ENCODE measurements around the gene LRRC52. TPM values are rescaled to one million over a fixed set of nuclear protein-coding genes. Genes with fewer than 3 reads are reported as not detected.
A peak's percentile ranks its signal among the peaks of the same experiment; 100 is the strongest.

Gene LRRC52, protein sequence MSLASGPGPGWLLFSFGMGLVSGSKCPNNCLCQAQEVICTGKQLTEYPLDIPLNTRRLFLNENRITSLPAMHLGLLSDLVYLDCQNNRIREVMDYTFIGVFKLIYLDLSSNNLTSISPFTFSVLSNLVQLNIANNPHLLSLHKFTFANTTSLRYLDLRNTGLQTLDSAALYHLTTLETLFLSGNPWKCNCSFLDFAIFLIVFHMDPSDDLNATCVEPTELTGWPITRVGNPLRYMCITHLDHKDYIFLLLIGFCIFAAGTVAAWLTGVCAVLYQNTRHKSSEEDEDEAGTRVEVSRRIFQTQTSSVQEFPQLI
- total RNA-seq, result 0.44 TPM
- long read RNA-seq, result 0 reads

DNA sequence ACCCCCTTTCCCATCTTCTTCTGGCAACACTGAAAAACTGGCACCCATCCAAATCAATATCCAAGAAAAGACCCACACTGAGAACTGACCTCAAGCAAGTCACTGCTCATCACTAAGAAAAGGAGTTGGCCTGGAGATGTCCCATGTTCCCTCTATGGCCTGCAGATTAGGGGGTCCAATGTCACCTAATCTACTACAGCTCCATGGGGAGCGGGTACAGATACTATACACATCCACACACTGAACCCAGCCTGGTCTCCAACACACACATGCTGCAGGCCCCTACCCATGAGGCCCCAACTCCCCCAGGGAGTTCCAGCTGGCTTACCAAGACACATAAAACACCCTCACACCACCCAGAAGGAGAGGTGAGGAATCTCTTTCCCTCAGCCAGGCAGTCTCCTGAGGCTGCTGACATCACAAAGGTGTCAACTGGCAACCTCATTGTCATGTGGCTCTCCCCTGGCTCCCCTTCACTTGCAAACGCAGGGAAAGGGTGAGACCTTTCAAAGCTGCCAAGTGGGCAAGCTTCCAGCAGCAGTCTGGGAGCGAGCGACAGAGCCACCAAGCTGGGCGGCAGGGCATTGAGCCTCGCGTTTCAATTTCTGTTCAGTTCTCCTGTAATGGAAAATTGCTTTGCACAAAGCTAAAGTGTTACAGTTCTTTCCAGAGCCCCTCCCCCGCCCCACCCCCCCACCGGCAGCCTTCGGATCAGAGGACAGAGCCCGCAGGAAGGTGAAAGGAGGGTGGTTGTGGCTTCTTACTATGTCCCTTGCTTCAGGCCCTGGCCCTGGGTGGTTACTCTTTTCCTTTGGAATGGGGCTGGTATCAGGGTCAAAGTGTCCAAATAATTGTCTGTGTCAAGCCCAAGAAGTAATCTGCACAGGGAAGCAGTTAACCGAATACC is at the start of gene LRRC52:
TSS of gene LRRC52 (plus strand) at position 469 of the 907 bp plus-strand sequence. CDS start at position 766, 297 bp downstream.
- ATAC-seq (peak; percentile 58 to 64), DNase-seq (peak; percentile 70)
- TF ChIP-seq, protein P1, sequence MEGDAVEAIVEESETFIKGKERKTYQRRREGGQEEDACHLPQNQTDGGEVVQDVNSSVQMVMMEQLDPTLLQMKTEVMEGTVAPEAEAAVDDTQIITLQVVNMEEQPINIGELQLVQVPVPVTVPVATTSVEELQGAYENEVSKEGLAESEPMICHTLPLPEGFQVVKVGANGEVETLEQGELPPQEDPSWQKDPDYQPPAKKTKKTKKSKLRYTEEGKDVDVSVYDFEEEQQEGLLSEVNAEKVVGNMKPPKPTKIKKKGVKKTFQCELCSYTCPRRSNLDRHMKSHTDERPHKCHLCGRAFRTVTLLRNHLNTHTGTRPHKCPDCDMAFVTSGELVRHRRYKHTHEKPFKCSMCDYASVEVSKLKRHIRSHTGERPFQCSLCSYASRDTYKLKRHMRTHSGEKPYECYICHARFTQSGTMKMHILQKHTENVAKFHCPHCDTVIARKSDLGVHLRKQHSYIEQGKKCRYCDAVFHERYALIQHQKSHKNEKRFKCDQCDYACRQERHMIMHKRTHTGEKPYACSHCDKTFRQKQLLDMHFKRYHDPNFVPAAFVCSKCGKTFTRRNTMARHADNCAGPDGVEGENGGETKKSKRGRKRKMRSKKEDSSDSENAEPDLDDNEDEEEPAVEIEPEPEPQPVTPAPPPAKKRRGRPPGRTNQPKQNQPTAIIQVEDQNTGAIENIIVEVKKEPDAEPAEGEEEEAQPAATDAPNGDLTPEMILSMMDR (IDR thresholded peaks at IDR 0.05), result no peak
- H3K27me3 ChIP-seq (ENCODE audit: low read depth), result no peaks in the 10 kb centered on the region
- intact Hi-C loops (cut with DNase I), result no loop called here
- H3K27ac ChIP-seq, result no peak within 1 kb of the TSS
- no peak within 1 kb of the TSS for H3K4me3 ChIP-seq
- no peaks in the 10 kb centered on the region for H3K9me3 ChIP-seq
- H3K4me1 ChIP-seq, result peaks cover 7% of the 10 kb centered on the region
- no peaks in the 10 kb centered on the region for H3K36me3 ChIP-seq

DNA sequence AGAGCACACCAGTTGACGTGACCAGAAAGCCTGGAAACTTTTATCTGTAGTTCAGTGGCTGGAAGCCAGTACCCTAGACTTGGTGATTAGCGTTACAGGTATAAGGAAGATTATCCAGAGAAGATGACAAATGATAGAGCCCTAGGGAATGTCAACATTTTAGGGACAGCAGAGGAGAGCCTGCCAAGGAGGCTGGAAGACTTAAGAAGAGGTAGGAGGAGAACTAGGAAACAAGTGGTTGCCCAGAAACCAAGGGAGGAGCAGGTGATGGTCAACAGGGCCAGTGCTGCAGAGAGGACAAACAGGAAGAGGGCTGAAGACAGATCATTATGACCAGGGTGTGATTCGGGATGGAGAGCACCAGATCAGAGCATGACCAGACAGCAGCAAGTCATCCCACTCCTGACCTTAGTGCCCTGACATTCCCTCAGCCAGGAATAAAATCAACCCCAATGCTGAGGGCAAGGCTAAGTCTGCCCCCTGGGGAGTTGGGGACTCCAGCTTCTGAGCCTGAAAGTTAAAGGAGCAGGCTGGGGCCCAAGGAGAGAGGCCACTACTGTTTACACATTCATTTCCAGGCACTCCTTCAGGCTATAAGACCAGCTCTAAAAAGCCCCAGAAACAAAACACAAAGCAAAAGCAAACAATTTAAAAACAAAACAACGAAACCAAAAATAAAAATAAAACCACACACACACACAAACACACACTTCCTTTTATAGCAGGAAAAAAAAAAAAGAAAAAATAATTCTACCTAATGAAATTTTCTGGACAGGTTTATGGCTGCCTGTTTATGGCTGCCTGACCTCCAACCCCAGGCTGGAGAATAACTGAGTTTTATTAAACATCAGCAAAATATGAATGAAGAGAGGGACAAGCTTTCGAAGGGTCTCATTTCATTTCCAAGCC is 48.6 kb upstream of the LRRC52 start:
- Histone ChIP-seq H3K4me3 (no peak overlapping the region), H3K27ac (no peak overlapping the region), H3K4me1 (no peaks in the 10 kb centered on the region), H3K27me3 (ENCODE audit: low read depth) (no peaks in the 10 kb centered on the region), H3K9me3 (no peaks in the 10 kb centered on the region), H3K36me3 (no peaks in the 10 kb centered on the region)
- TF ChIP-seq, protein P1 (IDR thresholded peaks at IDR 0.05), result no peak
- no peak for ATAC-seq
- DNase-seq, result no peak
- intact Hi-C loops (cut with DNase I), result no loop called here

DNA sequence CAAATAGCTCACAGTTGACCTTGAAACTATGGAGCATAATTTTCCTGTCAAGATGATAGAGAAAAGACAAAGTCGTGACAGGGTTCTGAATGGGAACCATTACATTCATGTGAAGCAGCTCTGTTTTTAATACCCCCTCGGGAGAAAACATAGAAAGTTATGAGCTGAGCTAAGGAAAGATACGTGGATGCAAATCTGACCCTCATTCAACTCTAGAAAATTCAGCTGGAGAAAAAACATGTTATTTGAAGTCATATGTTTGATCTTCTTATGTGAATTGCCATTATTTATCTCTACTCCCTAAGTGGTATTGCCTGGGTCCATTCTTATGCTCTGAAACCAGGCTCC is 48.0 kb upstream of the LRRC52 start:
- Histone ChIP-seq H3K9me3 (no peaks in the 10 kb centered on the region), H3K4me1 (no peaks in the 10 kb centered on the region), H3K27me3 (ENCODE audit: low read depth) (no peaks in the 10 kb centered on the region), H3K27ac (no peak overlapping the region), H3K36me3 (no peaks in the 10 kb centered on the region), H3K4me3 (no peak overlapping the region)
- intact Hi-C loops (cut with DNase I), result no loop called here
- TF ChIP-seq, protein P1 (IDR thresholded peaks at IDR 0.05), result no peak
- ATAC-seq (no peak), DNase-seq (no peak)

DNA sequence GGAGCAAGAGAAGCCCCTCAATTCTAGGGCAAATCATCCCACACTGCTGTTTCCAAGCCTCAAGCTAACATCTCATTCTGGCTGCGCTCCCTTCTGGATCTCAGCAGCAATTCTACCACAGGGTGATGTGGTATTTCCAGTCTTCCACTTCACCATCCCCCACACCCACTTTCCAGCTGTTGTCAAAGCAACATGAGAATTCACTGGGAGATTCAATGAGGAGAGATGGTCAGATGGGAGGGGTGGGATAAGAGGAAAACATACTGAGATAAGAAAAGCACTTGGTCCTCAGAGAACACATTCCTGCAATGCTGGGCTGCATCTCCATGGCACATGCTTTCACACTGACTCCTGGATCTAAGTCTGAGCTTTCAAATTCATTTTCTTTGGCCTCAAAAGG is 47.3 kb upstream of the LRRC52 start:
- no peaks in the 10 kb centered on the region for H3K9me3 ChIP-seq
- TF ChIP-seq, protein P1 (IDR thresholded peaks at IDR 0.05), result no peak
- intact Hi-C loops (cut with DNase I), result no loop called here
- no peaks in the 10 kb centered on the region for H3K27me3 ChIP-seq (ENCODE audit: low read depth)
- H3K4me3 ChIP-seq, result no peak overlapping the region
- no peaks in the 10 kb centered on the region for H3K4me1 ChIP-seq
- ATAC-seq, result no peak
- no peaks in the 10 kb centered on the region for H3K36me3 ChIP-seq
- DNase-seq, result no peak
- H3K27ac ChIP-seq, result no peak overlapping the region

All from lower lobe of right lung (tissue), 2 donors.